GM21529 (cell line): ENCODE data around the gene LCK.

Source experiments
- ATAC-seq: cut with Tn5 transposase; IDR thresholded peaks from one replicate; pipeline ENCODE4 v1.9.1; 2021; ENCODE audit not compliant: unreplicated experiment

LCK gene

GRCh38 chr1:32250893-32251716 lies at the start of gene LCK:
Gene LCK, plus strand, starts transcription at chr1:32251265. Its CDS starts 23,065 bp downstream, at chr1:32274330.
- peak; percentile 24 for ATAC-seq

DNA sequence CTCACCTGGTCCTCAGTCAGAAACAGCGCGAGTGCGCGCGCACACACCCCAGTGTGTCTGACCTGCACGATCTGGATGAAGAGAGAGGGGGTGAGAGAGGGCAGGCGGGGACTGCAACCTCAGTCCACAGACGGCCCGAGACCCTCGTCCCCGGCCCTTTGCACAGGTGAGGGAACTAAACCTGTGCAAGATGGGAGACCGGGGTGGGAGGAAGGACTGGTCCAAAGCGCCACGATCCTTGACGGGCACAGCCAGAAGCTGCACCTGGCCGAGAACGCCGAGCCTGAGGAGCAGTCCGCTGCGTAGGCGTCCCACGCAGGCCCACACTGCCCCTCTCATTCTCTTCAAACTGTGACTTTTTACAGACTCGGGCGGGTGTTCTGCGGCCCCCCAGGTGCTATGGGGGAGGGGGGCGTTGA lies 46.1 kb upstream of the LCK start:
- ATAC-seq, result no peak

DNA sequence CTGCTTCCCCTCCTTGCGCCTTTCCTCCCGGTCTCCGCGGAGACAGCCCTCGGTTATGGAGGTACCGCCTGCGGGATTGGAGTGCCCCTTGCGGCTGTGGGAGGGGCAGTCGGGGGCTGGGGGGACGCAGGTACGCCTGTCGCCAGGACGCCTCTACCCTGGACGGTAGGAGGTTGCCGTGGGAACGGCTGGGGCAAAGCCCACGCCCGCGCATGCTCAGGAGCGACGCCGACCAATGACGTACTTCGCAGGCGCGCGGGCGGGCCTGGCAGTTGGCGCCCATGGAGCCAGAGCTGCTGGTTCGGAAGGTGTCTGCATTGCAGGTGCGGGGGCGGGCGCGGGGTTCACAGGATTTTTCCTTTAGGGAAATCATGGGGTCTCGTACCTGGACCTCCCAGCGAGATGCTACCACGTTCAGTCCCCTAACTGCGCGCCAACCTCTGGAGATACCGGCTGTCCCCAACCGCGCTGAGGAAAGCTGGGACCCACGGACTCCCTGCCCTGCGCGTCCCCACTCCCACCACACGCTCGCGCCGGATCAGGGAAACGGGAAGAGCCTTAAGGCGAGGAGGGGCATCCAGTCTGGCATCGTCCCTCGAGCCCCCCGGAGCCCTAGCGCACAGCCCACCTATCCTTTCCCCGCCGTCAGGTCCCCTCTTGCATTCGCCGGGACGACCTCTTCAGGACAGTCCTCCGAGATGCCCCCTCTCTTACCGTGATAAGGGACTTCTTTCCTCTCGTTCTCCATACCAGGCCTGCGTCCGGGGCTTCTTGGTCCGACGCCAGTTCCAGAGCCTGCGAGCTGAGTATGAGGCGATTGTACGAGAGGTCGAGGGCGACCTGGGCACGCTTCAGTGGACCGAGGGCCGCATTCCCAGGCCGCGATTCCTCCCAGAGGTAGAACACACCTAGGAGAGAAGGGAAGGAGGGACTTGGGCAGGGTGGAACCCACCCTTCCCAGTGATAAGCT lies 45.4 kb upstream of the LCK start, which contains the start of gene IQCC:
TSS of gene IQCC (plus strand) at position 271 of the 970 bp plus-strand sequence. CDS start at position 282, 11 bp downstream.
- ATAC-seq, result peak; percentile 48

DNA sequence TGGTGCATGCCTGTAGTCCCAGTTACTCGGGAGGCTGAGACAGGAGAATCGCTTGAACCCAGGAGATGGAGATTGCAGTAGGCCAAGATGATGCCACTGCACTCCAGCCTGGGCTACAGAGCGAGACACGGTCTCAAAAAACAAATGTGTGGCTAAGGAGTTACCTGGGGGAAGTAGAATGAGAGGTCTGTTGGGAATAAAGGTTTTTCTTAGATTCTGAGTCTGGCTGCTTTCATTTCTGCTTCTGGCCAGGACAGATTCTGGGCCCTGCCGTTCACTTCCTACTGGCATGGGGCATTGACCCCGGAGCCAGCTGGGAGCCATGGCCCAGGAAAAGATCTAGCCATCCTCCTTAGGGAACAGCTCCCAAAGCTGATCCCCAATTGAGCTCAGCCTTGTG lies 42.6 kb upstream of the LCK start:
- ATAC-seq, result no peak

GRCh38 chr1:32208891-32209328 lies 42.2 kb upstream of the LCK start, which contains the start of gene DCDC2B:
Gene DCDC2B, plus strand, starts transcription at chr1:32209089. Its CDS starts 5 bp downstream, at chr1:32209094.
- no peak for ATAC-seq

DNA sequence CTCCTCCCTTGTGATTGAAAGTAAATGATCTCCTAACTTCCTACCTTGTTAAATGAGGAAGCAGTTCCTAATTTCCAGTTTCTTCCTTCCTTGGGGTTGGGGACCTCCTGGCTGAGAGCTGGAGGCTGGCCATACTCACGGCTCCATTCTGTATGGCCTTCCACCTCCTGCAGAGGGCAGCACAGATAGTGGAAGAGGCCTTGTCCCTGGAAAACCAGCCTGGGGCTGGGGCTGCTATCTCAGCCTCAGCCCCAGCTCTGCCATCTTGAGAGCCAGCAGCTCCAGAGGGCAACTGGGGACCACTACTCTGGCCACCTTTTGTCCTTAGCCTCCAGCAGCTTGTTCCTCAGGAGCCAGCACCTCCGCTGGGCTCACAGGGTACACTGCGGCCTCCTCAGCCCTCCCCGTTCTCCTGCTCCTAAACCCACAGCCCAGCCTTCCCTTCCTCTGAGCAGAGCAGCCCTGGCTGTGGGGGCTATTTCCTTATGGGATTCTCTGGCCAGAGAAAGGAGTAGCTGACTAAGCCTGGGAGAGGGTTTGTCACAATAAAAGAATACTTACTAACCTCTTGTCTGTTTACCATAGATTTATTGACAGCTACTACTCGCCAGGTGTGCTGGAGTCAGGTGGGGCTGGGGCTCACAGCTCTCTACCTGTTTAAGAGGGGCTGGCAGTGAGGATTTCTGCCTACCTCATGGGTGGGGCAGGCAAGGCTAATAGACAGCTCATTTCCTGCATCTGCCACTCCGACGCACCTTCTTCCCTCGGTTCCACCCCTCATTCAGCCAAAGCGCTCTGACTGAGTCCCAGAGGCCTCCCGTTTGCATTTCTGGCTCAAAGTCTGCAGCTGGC lies 35.2 kb upstream of the LCK start:
- no peak for ATAC-seq

GRCh38 chr1:32216566-32216965 lies 34.5 kb upstream of the LCK start:
- no peak for ATAC-seq

GRCh38 chr1:32219022-32219421 lies 32.0 kb upstream of the LCK start:
- no peak for ATAC-seq

GRCh38 chr1:32220746-32221580 lies 30.1 kb upstream of the LCK start:
- no peak for ATAC-seq

GRCh38 chr1:32221581-32221979 lies 29.5 kb upstream of the LCK start:
- peak; percentile 5 for ATAC-seq

DNA sequence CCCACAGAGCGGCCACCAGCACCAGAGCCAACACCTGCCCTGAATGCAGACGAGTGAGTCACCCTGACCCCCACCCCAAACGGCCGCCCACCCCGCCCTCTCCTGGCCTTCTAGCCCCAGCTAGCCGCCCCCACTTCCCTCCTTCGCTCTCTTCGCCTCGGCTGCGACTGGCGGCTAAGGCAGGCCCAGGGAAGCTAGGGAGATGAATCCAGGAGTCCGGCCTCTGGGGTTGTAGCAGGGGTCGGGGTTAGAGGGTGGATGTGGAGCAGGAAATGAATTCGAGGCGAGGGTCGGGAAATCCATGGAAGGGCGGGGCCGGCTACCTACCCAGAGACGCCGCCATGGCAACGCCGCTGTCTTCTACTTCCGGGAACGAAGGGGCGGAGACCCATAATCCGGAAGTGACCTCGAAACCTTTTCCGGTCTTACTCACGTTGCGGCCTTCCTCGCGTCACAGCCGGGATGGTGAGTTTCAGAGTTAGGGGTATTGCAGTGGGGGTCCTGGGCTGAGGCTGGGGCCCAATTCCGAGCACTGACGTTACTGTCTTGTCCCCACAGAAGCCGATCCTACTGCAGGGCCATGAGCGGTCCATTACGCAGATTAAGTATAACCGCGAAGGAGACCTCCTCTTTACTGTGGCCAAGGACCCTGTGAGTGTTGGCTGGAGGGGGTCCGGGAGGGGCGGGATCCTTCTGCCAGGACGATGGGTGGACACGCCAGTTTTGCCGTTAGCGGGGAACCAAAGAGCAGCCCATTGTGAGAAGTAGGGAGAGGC lies 28.9 kb upstream of the LCK start, which contains the start of the genes EIF3I and TMEM234:
TSS of gene EIF3I (plus strand) at position 428 of the 776 bp plus-strand sequence. CDS start at position 463, 35 bp downstream.
TSS of gene TMEM234 (minus strand) at position 374 of the 776 bp plus-strand sequence. CDS start at position 343, 31 bp downstream.
- ATAC-seq, result peak; percentile 95

DNA sequence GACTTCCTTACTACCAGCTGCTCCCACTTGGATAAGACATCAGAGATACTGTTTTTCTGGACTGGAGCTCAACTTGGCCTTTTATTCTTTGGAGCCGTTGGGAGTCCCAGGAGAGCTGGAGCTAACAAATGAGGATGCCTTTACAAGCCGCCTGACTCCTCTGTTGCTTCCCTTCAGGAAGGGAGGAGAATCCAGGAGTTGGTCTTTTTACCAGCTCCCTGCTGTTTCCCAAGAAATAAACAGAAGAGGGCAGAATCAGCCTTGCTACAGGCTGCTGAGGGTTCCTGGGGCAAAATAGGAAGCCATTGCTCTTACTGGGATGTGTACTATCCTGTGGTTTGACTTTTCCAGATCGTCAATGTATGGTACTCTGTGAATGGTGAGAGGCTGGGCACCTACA lies 27.4 kb upstream of the LCK start:
- no peak for ATAC-seq

DNA sequence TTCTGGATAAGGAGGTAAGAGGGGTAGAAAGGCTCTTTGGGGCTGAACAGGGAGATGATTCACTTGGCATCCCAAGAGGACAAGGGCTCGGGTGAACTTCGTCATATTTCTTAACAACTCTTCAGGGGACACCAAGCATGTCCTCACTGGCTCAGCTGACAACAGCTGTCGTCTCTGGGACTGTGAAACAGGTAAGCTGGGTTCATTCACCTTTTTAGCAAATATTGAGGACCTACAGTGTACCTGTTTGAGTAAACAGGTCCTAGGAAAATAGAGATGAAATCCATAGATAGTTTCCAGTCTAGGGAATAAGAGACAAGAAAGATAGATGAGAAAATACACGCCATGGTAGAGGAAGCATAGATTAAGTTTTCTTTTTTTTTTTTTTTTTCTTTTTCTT lies 26.8 kb upstream of the LCK start:
- ATAC-seq, result no peak

DNA sequence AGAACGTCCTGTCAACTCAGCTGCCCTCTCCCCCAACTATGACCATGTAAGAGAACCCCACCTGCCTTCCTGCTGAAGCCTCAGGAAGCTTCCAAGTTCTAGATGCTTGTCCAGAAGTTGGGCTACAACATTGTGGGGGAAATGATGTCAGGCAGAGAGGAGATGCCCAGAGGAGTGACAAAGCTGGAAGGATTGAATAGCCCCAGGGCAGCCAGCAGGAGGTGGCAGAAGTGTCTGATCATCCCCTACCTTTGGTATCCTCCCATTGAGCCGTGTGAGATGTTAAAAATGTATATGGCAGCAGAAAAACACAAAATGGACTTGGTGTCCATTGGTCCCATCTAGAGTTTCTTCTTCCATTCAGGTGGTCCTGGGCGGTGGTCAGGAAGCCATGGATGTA lies 22.3 kb upstream of the LCK start:
- no peak for ATAC-seq

- no peak for ATAC-seq
Measured at GRCh38 chr1:32231843-32232432, 19.1 kb upstream of the LCK start.

DNA sequence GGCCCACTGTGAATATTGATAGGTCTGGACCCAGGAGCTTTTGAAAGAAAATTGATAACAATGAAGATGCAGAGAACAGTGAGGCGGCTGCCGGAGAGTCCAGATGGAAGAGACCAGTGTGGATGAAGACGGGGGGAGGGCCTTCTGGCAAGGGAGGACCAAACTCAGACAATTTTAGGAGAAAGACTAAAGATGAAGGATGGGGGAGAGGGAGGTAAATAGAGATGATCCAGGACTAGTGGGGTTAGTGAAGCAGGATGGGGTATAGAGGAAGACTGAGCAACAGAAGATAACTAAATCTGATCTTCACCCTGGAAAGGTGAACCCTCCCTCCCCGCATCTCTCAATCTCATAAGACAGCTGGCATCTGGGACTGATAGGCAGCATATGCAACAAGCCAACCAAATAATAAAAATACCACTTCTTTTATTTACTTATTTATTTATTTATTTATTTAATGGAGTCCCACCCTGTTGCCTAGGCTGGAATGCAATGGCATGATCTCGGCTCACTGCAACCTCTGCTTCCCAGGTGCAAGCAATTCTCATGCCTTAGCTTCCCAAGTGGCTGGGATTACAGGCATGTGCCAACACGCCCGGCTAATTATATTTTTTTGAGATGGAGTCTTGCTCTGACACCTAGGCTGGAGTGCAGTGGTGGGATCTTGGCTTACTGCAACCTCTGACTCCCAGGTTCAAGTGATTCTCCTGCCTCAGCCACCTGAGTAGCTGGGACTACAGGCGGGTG lies 18.3 kb upstream of the LCK start:
- no peak for ATAC-seq

GRCh38 chr1:32234792-32235191 lies 16.3 kb upstream of the LCK start:
- ATAC-seq, result no peak

DNA sequence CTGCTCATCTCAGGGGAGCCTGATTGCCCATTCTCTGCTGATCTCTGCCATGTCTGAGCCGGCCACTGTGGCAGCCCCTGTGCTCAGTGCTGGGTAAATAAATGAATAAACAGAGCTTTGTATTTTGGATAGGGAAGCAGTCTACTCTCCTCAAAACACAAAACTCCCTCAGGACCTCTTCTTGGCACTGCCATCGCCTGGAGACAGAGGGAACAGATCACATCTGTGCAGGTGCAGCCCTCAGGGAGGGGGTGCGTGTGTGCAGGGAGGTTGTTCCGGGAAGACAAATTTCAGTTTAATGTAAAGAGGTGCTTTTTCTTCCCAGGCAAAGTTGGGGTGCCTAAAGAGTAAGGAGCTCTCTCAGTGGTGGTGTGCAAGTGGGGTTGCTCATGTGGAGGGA lies 11.7 kb upstream of the LCK start:
- no peak for ATAC-seq
